ENCODE measurements around the gene MYO7A. TPM values are rescaled to one million over a fixed set of nuclear protein-coding genes. Genes with fewer than 3 reads are reported as not detected.

The MYO7A gene
- total RNA-seq, 2 donors from 2014 or later = 10.4 to 12.9 TPM

- DNase-seq (no peak), ATAC-seq (no peak)
- TF ChIP-seq CTCF (IDR thresholded peaks at IDR 0.05) (no peak), POLR2A (IDR thresholded peaks at IDR 0.05) (no peak)
- intact Hi-C loops (cut with DNase I) = no loop called here
- Histone ChIP-seq H3K27me3 (no peaks in the 10 kb centered on the region), H3K27ac (no peak overlapping the region), H3K9me3 (no peaks in the 10 kb centered on the region), H3K36me3 (replicated peaks in 1 of 2; ENCODE audit: insufficient read depth in 1 of 2, low read depth in 2 of 2) (no peaks in the 10 kb centered on the region), H3K4me1 (no peaks in the 10 kb centered on the region), H3K4me3 (no peak overlapping the region)
- 77 to 92% methylated on average over 10 to 30 of the region's 30 CpGs for WGBS, 2 donors
These were observed 77.6 kb downstream of the MYO7A start for GRCh38 chr11:77205467-77206263.

- TF ChIP-seq CTCF (IDR thresholded peaks at IDR 0.05) = no peak
- TF ChIP-seq POLR2A (IDR thresholded peaks at IDR 0.05) = no peak
- Histone ChIP-seq H3K9me3 (no peaks in the 10 kb centered on the region), H3K27me3 (no peaks in the 10 kb centered on the region), H3K4me1 (peaks cover 1% of the 10 kb centered on the region), H3K4me3 (no peak overlapping the region), H3K36me3 (replicated peaks in 1 of 2; ENCODE audit: insufficient read depth in 1 of 2, low read depth in 2 of 2) (no peaks in the 10 kb centered on the region), H3K27ac (no peak overlapping the region)
- intact Hi-C loops (cut with DNase I) = no loop called here
- 63 to 84% methylated on average over 8 to 13 of the region's 13 CpGs for WGBS, 2 donors
- DNase-seq (no peak), ATAC-seq (no peak)
These were observed 78.4 kb downstream of the MYO7A start for GRCh38 chr11:77206264-77207018.

- H3K27ac ChIP-seq = no peak overlapping the region
- 81 to 83% methylated on average over 6 to 10 of the region's 10 CpGs for WGBS, 2 donors
- no peaks in the 10 kb centered on the region for H3K9me3 ChIP-seq
- DNase-seq = no peak
- intact Hi-C loops (cut with DNase I) = no loop called here
- H3K36me3 ChIP-seq (replicated peaks in 1 of 2; ENCODE audit: insufficient read depth in 1 of 2, low read depth in 2 of 2) = no peaks in the 10 kb centered on the region
- H3K4me1 ChIP-seq = peaks cover 7% of the 10 kb centered on the region
- H3K27me3 ChIP-seq = no peaks in the 10 kb centered on the region
- TF ChIP-seq CTCF (IDR thresholded peaks at IDR 0.05) (no peak), POLR2A (IDR thresholded peaks at IDR 0.05) (no peak)
- no peak overlapping the region for H3K4me3 ChIP-seq
- ATAC-seq = no peak
These were observed 79.0 kb downstream of the MYO7A start for GRCh38 chr11:77207019-77207485.

- Histone ChIP-seq H3K4me1 (peaks cover 9% of the 10 kb centered on the region), H3K4me3 (no peak overlapping the region), H3K9me3 (no peaks in the 10 kb centered on the region), H3K27me3 (no peaks in the 10 kb centered on the region), H3K27ac (no peak overlapping the region), H3K36me3 (replicated peaks in 1 of 2; ENCODE audit: insufficient read depth in 1 of 2, low read depth in 2 of 2) (no peaks in the 10 kb centered on the region)
- WGBS, 2 donors = 76 to 81% methylated on average over 7 to 10 of the region's 10 CpGs
- DNase-seq (peak in 1 of 4 donors; percentile 10), ATAC-seq (no peak)
- intact Hi-C loops (cut with DNase I) = no loop called here
- TF ChIP-seq CTCF (IDR thresholded peaks at IDR 0.05) = no peak
- no peak for TF ChIP-seq POLR2A (IDR thresholded peaks at IDR 0.05)
These were observed 79.7 kb downstream of the MYO7A start for GRCh38 chr11:77207618-77208313.

All from body of pancreas (tissue), 4 donors.